GM23338 (cell line): ENCODE results near the gene RNF4.

Experiments
- CTCF ChIP-seq, 2 experiments: fragments of 200-600 bp in 1 of 2; sonication (generic) in 1 of 2; conservative IDR thresholded peaks; 2 replicates each; pipeline versions ENCODE4 v1.5.1 to v1.6.1; 2016 to 2017; ENCODE audit warnings: antibody characterized with exemption in 2 of 2, low read depth in 2 of 2, mild to moderate bottlenecking in 2 of 2, moderate library complexity in 1 of 2
- POLR2AphosphoS5 ChIP-seq: IDR thresholded peaks from 2 replicates; pipeline ENCODE4 v1.6.1; 2016; ENCODE audit warnings: antibody characterized with exemption, low read depth
- REST ChIP-seq: IDR thresholded peaks from one replicate; pipeline ENCODE4 v1.6.1; 2018; ENCODE audit warnings: antibody characterized with exemption; ENCODE audit not compliant: unreplicated experiment

GRCh38 chr4:2450394-2451035 is 18.4 kb upstream of the RNF4 start:
- no peak for TF ChIP-seq CTCF (conservative IDR thresholded peaks at IDR 0.05; ENCODE audit: low read depth in 2 of 2)
- TF ChIP-seq REST, result no peak
- no peak for TF ChIP-seq POLR2AphosphoS5
